Neural progenitor cell (in vitro differentiated cells): ENCODE results near the gene RPS28. TPM values are rescaled to one million over a fixed set of nuclear protein-coding genes. Genes with fewer than 3 reads are reported as not detected.
A peak's percentile ranks its signal among the peaks of the same experiment; 100 is the strongest.

Source experiments
- DNase-seq: peaks from one replicate; pipeline ENCODE4 v3.0.0-alpha.2; 2016; ENCODE audit warnings: low spot score
- H2AFZ ChIP-seq: fragments of 200-600 bp; sonication (generic); replicated peaks from 2 replicates; pipeline ENCODE4 v1.6.1; 2016; ENCODE audit warnings: antibody characterized with exemption
- H3F3A ChIP-seq: fragments of 200-600 bp; sonication (generic); 2 replicates; pipeline ENCODE4 v1.6.1; 2016; ENCODE audit warnings: antibody characterized with exemption, low read depth
- H3K27ac ChIP-seq: fragments of 200-600 bp; sonication (generic); 2 replicates; pipeline ENCODE4 v1.5.1; 2016; ENCODE audit warnings: mild to moderate bottlenecking
- H3K27me3 ChIP-seq: fragments of 200-600 bp; sonication (generic); 2 replicates; pipeline ENCODE4 v1.6.1; 2016; ENCODE audit warnings: mild to moderate bottlenecking, moderate library complexity
- H3K36me3 ChIP-seq: fragments of 200-600 bp; sonication (generic); 2 replicates; pipeline ENCODE4 v1.5.1; 2016
- H3K4me1 ChIP-seq: fragments of 200-600 bp; sonication (generic); 2 replicates; pipeline ENCODE4 v1.6.1; 2016; ENCODE audit warnings: mixed run types
- H3K4me2 ChIP-seq: fragments of 200-600 bp; sonication (generic); 2 replicates; pipeline ENCODE4 v1.6.1; 2016
- H3K4me3 ChIP-seq: fragments of 200-600 bp; sonication (generic); 2 replicates; pipeline ENCODE4 v1.5.1; 2016
- H3K79me2 ChIP-seq: fragments of 200-600 bp; sonication (generic); 2 replicates; pipeline ENCODE4 v1.6.1; 2016; ENCODE audit warnings: low read depth
- H3K9ac ChIP-seq: fragments of 200-600 bp; sonication (generic); 2 replicates; pipeline ENCODE4 v1.6.1; 2016
- H3K9me3 ChIP-seq: fragments of 200-600 bp; sonication (generic); 2 replicates; pipeline ENCODE4 v1.5.1; 2016; ENCODE audit warnings: low read depth
- H4K20me1 ChIP-seq: fragments of 200-600 bp; sonication (generic); 2 replicates; pipeline ENCODE4 v1.6.1; 2016; ENCODE audit warnings: low read depth
- H3K27ac Mint-ChIP-seq: 3 replicates; pipeline ENCODE4 v1.8.0; 2021; ENCODE audit warnings: mixed read lengths
- H3K27me3 Mint-ChIP-seq: 2 replicates; pipeline ENCODE4 v1.8.0; 2022; ENCODE audit warnings: low read depth, mild to moderate bottlenecking, inconsistent platforms, moderate library complexity, mixed read lengths; ENCODE audit not compliant: insufficient read depth
- H3K36me3 Mint-ChIP-seq: 3 replicates; pipeline ENCODE4 v1.8.0; 2021; ENCODE audit warnings: mixed read lengths
- H3K4me1 Mint-ChIP-seq: 3 replicates; pipeline ENCODE4 v1.8.0; 2021; ENCODE audit warnings: mixed read lengths
- H3K4me3 Mint-ChIP-seq: 3 replicates; pipeline ENCODE4 v1.8.0; 2021; ENCODE audit warnings: mild to moderate bottlenecking, moderate library complexity, mixed read lengths
- H3K9me3 Mint-ChIP-seq: 3 replicates; pipeline ENCODE4 v1.8.0; 2020; ENCODE audit warnings: mixed read lengths
- CTCF ChIP-seq: fragments of 200-600 bp; sonication (generic); IDR thresholded peaks from 2 replicates; pipeline ENCODE4 v1.5.1; 2017; ENCODE audit warnings: antibody characterized with exemption, mild to moderate bottlenecking
- EZH2 ChIP-seq: fragments of 200-600 bp; sonication (generic); IDR thresholded peaks from 2 replicates; pipeline ENCODE4 v1.6.1; 2017; ENCODE audit warnings: antibody characterized with exemption, mild to moderate bottlenecking, moderate library complexity
- EZH2phosphoT487 ChIP-seq: fragments of 200-600 bp; sonication (generic); IDR thresholded peaks from 2 replicates; pipeline ENCODE4 v1.6.1; 2017; ENCODE audit warnings: antibody characterized with exemption
- total RNA-seq: library from RNA; depleted of rRNA; stranded (reverse); fragments of >200 nt; gene quantifications from 2 replicates; pipeline ENCODE4 v1.2.3, GENCODE V29; 2015; ENCODE audit warnings: low replicate concordance

The RPS28 gene
- total RNA-seq, 1 donor from 2014 or later = 296 TPM

- peaks cover 50% of the 10 kb centered on the region for H3K79me2 ChIP-seq
- TF ChIP-seq EZH2 = no peak
- TF ChIP-seq EZH2phosphoT487 = no peak
- TF ChIP-seq CTCF = no peak
- Mint-ChIP-seq H3K36me3 (peaks cover 4% of the 10 kb centered on the region), H3K9me3 (no peaks in the 10 kb centered on the region), H3K27me3 (no peaks in the 10 kb centered on the region), H3K4me3 (peak overlapping the region; percentile 96), H3K4me1 (peaks cover 19% of the 10 kb centered on the region), H3K27ac (peak overlapping the region; percentile 86)
- no peaks in the 10 kb centered on the region for H3K36me3 ChIP-seq
- H3K9me3 ChIP-seq = no peaks in the 10 kb centered on the region
- H3K27ac ChIP-seq = peak overlapping the region; percentile 77
- H2AFZ ChIP-seq = no peak overlapping the region
- DNase-seq = peak; percentile 24
- peak overlapping the region; percentile 96 for H3K4me3 ChIP-seq
- peaks cover 26% of the 10 kb centered on the region for H3F3A ChIP-seq
- H3K9ac ChIP-seq = peak overlapping the region; percentile 99
- peaks cover 15% of the 10 kb centered on the region for H3K4me1 ChIP-seq
- H3K27me3 ChIP-seq = no peaks in the 10 kb centered on the region
- peaks cover 27% of the 10 kb centered on the region for H4K20me1 ChIP-seq
- H3K4me2 ChIP-seq = peak overlapping the region; percentile 99
These were observed 681 bp upstream of the RPS28 start for GRCh38 chr19:8320564-8321066.

GRCh38 chr19:8321986-8322637 is 816 bp downstream of the RPS28 start:
- Mint-ChIP-seq H3K27ac (peak overlapping the region; percentile 74), H3K27me3 (peaks cover 5% of the 10 kb centered on the region), H3K9me3 (no peaks in the 10 kb centered on the region), H3K4me1 (peaks cover 19% of the 10 kb centered on the region), H3K36me3 (peaks cover 4% of the 10 kb centered on the region), H3K4me3 (peak overlapping the region; percentile 96)
- Histone ChIP-seq H3K36me3 (no peaks in the 10 kb centered on the region), H3K4me1 (peaks cover 15% of the 10 kb centered on the region), H3K9ac (peak overlapping the region; percentile 99), H3K4me2 (peak overlapping the region; percentile 99), H3F3A (peaks cover 26% of the 10 kb centered on the region), H3K27ac (no peak overlapping the region), H2AFZ (no peak overlapping the region), H3K79me2 (peaks cover 50% of the 10 kb centered on the region), H3K9me3 (no peaks in the 10 kb centered on the region), H4K20me1 (peaks cover 25% of the 10 kb centered on the region), H3K4me3 (peak overlapping the region; percentile 96), H3K27me3 (no peaks in the 10 kb centered on the region)
- TF ChIP-seq EZH2phosphoT487 (no peak), EZH2 (no peak), CTCF (no peak)
- no peak for DNase-seq

DNA sequence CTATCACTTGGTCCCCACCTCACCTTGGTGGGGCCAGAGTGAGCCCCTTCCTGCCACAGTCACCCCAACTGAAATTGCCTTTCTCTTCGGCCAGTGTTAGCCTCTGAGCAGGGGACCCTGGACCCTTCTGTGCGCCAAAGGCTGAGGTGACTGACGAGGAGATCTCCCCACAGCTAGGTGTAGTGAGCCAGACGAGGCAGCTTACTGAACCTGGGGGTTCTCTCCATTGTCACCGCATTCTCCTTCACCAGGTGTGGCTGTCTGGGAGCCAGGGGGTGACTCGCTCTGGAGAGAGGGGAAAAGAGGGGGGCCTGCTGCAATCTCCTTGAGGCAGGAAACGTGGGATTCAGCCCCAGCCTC is 1.3 kb downstream of the RPS28 start:
- H3K4me1 Mint-ChIP-seq = peaks cover 19% of the 10 kb centered on the region
- no peak overlapping the region for H3K27ac ChIP-seq
- peak overlapping the region; percentile 99 for H3K9ac ChIP-seq
- no peaks in the 10 kb centered on the region for H3K9me3 ChIP-seq
- no peak for DNase-seq
- peaks cover 23% of the 10 kb centered on the region for H4K20me1 ChIP-seq
- H3K36me3 ChIP-seq = no peaks in the 10 kb centered on the region
- peak overlapping the region; percentile 96 for H3K4me3 Mint-ChIP-seq
- no peak for TF ChIP-seq EZH2
- no peak for TF ChIP-seq CTCF
- TF ChIP-seq EZH2phosphoT487 = no peak
- H3F3A ChIP-seq = peaks cover 26% of the 10 kb centered on the region
- peaks cover 50% of the 10 kb centered on the region for H3K79me2 ChIP-seq
- no peak overlapping the region for H2AFZ ChIP-seq
- H3K4me2 ChIP-seq = peak overlapping the region; percentile 99
- peak overlapping the region; percentile 96 for H3K4me3 ChIP-seq
- H3K27me3 ChIP-seq = no peaks in the 10 kb centered on the region
- H3K36me3 Mint-ChIP-seq = peaks cover 4% of the 10 kb centered on the region
- peaks cover 15% of the 10 kb centered on the region for H3K4me1 ChIP-seq
- H3K27me3 Mint-ChIP-seq = peaks cover 5% of the 10 kb centered on the region
- no peaks in the 10 kb centered on the region for H3K9me3 Mint-ChIP-seq
- H3K27ac Mint-ChIP-seq = no peak overlapping the region
